Fibroblast of gingiva (primary cell): ENCODE measurements around the gene FLNB.

Source experiments
- DNase-seq: peaks from one replicate; pipeline ENCODE4 v3.0.0-alpha.2; 2011; ENCODE audit warnings: low read depth

Gene FLNB

GRCh38 chr3:58029842-58030584, 21.8 kb downstream of the FLNB start:
- DNase-seq: no peak

- peak; percentile 56 for DNase-seq
Observed at GRCh38 chr3:58032186-58032585, 24.0 kb downstream of the FLNB start.

GRCh38 chr3:58034738-58035523, 26.7 kb downstream of the FLNB start:
- no peak for DNase-seq

GRCh38 chr3:58035524-58036255, 27.5 kb downstream of the FLNB start:
- no peak for DNase-seq

GRCh38 chr3:58036293-58037032, 28.2 kb downstream of the FLNB start:
- DNase-seq: no peak

GRCh38 chr3:58037141-58037910, 29.1 kb downstream of the FLNB start:
- DNase-seq: no peak

GRCh38 chr3:58038675-58039292, 30.6 kb downstream of the FLNB start:
- no peak for DNase-seq

- no peak for DNase-seq
Observed at GRCh38 chr3:58039601-58040000, 31.4 kb downstream of the FLNB start.

- DNase-seq: no peak
Observed at GRCh38 chr3:58041182-58041825, 33.1 kb downstream of the FLNB start.

GRCh38 chr3:58041826-58042324, 33.7 kb downstream of the FLNB start:
- DNase-seq: peak; percentile 65

GRCh38 chr3:58042947-58043707, 34.9 kb downstream of the FLNB start:
- DNase-seq: no peak

GRCh38 chr3:58043933-58044332, 35.7 kb downstream of the FLNB start:
- no peak for DNase-seq

GRCh38 chr3:58044691-58045483, 36.7 kb downstream of the FLNB start:
- peak; percentile 87 for DNase-seq

GRCh38 chr3:58047826-58048225, 39.6 kb downstream of the FLNB start:
- peak; percentile 96 for DNase-seq

- no peak for DNase-seq
Observed at GRCh38 chr3:58048301-58048700, 40.1 kb downstream of the FLNB start.

- DNase-seq: peak; percentile 43
Observed at GRCh38 chr3:58049143-58049785, 41.0 kb downstream of the FLNB start.

- peak; percentile 94 for DNase-seq
Observed at GRCh38 chr3:58051196-58051595, 43.0 kb downstream of the FLNB start.
